ENCODE data around the gene RPS27L. TPM values are rescaled to one million over a fixed set of nuclear protein-coding genes. Genes with fewer than 3 reads are reported as not detected.
"Not testable (repeated sequence)": the region's sequence is repeated elsewhere in the genome, so short reads cannot be mapped to it uniquely, and the experiment has no call there.

Gene RPS27L
- total RNA-seq, 1 experiment from 2014 or later = 173 TPM

GRCh38 chr15:63099581-63099980 lies 57.7 kb downstream of the RPS27L start:
- not testable (repeated sequence) for DNase-seq (ENCODE audit: low read depth)

- DNase-seq (ENCODE audit: low read depth) = not testable (repeated sequence)
Measured at GRCh38 chr15:63098901-63099300, 58.4 kb downstream of the RPS27L start.

Other genes starting within 250 kb of the RPS27L start
- 192 and 202 TPM in 2 replicates for gene TPM1, start 114.7 kb downstream of the RPS27L start, total RNA-seq (2014; rRNA removed)
- 28.4 and 33.7 TPM in 2 replicates for gene LACTB, start 35.6 kb downstream of the RPS27L start, total RNA-seq (2014; rRNA removed)
- 34.6 and 39.1 TPM in 2 replicates for gene RAB8B, start 32.1 kb upstream of the RPS27L start, total RNA-seq (2014; rRNA removed)
- gene APH1B, start 120.1 kb upstream of the RPS27L start, total RNA-seq (2014; rRNA removed) = 27.3 and 32.8 TPM in 2 replicates
- 4.9 and 5.2 TPM in 2 replicates for gene CA12, start 224.4 kb upstream of the RPS27L start, total RNA-seq (2014; rRNA removed)

All from LHCN-M2 (cell line).